SK-N-MC (cell line): Measurements from ENCODE around the gene CALHM2.

Experiments used
- EZH2 ChIP-seq: fragments of 200-600 bp; sonication (generic); IDR thresholded peaks from one replicate; pipeline ENCODE4 v1.6.1; 2017; ENCODE audit warnings: antibody characterized with exemption
- POLR2AphosphoS5 ChIP-seq: IDR thresholded peaks from 2 replicates; pipeline ENCODE4 v1.6.1; 2012; ENCODE audit warnings: mild to moderate bottlenecking, low read depth, low read length, borderline replicate concordance

GRCh38 chr10:103463499-103463898 lies 11.3 kb upstream of the CALHM2 start:
- TF ChIP-seq EZH2, result no peak
- no peak for TF ChIP-seq POLR2AphosphoS5
